ENCODE data around the gene COL21A1.

COL21A1 gene

DNA sequence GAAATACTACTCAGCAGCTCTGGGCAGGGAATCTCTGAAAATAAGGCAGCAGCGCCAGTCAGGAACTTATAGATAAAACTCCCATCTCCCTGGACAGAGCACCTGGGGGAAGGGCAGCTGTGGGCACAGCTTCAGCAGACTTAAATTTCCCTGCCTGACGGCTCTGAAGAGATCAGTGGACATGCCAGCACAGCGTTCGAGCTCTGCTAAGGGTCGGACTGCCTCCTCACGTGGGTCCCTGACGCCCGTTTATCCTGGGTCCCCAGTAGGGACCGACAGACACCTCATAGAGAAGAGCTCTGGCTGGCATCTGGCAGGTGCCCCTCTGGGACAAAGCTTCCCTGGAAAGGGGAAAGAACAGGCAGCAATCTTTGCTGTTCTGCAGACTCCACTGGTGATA, 59.0 kb downstream of the COL21A1 start:
- DNase-seq (ENCODE audit: low read depth in 2 of 2), result no peak

DNA sequence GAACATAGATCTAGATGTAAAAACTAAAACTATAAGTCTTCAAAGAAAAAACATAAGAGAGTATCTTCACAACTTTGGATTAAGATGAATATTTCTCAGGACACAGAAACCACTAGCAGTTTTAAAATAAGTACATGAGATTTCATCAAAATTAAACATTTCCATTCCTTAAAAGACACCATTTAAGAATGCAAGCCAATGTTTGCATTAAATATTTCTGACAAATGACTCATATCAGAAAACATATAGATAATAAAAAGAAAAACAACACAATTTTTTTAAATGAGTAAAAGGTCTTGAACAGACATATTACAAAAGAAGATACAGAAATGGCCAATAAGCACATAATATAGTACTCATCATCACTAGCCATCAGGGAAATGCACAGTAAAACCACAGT, 59.7 kb downstream of the COL21A1 start:
- DNase-seq (ENCODE audit: low read depth in 2 of 2), result no peak

DNA sequence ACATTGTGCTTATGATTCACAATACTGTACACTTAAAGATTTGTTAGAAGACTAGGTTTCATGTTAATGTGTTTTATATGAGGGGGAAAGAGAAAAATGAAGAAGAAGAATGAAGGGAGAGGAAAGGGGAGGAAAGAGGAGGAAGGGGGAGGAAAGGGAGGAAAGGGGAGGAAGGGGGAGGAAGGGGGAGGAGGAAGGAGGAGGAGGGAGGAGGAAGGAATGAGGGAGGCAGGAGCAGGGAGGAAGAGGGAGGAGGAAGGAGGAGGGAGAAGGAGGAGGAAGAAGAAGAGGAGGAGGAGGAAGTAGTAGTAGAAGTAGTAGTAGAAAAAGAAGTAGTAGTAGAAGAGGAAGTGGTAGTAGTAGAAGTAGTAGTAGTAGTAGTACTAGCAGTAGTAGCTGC, 70.6 kb downstream of the COL21A1 start:
- DNase-seq (ENCODE audit: low read depth in 2 of 2), result no peak

DNA sequence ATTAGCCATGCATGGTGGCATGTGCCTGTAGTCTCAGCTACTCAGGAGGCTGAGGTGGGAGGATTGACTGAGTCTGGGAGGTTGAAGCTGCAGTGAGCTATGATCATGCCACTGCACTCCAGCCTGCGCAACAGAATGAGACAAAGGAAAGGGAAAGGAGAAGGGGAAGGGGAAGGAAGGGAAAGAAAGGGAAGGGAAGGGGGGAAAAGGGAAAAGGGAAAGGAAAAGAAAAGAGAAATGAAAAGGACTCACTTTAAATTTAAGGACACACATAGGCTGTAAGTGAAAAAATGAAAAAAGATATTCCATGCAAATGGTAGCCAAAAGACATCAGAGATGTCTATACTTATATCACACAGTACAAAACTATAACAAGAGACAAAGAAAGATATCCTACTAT, 74.2 kb downstream of the COL21A1 start:
- no peak for DNase-seq (ENCODE audit: low read depth in 2 of 2)

DNA sequence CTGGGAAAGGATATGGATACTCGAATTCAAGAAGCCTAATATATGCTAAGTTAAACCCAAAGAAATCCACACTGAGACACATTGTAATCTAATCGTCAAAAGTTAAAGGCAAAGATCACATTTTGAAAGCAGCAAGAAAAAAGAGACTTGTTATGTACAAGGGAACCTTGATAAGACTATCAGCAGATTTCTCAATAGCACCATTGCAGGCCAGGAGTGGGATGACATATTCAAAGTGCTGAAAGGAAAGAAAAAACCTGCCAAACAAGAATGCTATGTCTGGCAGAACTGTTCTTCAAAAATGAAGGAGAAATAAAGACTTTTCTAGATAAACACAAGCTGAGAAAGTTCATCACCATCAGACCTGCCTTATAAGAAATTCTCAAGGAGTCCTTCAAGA, 75.2 kb downstream of the COL21A1 start:
- DNase-seq (ENCODE audit: low read depth in 2 of 2), result no peak

DNA sequence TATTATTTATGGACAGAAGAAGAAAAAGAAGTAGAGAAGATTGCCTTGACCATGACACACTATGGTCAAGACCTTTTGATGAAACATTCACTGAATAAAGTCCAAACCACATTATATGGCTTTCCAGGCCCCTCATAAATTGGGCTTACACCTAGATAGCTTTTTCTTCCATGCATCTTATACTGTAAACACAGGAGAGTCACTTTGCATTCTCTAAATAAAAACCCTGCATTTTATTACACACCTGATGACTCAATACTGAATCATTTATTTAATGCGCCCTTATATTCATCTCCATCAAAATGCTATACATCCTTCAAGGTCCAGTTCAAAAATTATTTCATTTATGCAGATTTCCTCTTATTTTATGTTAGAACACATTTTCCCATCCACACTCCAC, 78.0 kb downstream of the COL21A1 start:
- no peak for DNase-seq (ENCODE audit: low read depth in 2 of 2)

DNA sequence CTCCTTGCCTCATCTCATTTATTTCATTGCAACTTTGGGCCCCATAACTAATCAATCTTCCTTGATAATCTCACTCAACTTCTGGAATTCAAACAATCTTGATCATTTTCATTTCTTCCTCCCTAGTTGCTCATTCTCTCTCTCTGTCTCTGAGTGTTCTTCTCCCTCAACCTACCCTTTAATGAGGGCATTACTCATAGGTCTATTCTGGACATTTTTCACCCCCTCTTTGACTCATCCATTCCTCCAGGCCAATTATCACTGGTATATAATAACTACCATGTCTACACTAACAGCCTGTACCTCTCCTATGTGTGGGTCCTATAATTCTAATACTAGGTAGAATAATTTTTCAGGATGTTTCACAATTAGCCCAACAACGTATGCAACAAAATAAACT, 78.8 kb downstream of the COL21A1 start:
- no peak for DNase-seq (ENCODE audit: low read depth in 2 of 2)

DNA sequence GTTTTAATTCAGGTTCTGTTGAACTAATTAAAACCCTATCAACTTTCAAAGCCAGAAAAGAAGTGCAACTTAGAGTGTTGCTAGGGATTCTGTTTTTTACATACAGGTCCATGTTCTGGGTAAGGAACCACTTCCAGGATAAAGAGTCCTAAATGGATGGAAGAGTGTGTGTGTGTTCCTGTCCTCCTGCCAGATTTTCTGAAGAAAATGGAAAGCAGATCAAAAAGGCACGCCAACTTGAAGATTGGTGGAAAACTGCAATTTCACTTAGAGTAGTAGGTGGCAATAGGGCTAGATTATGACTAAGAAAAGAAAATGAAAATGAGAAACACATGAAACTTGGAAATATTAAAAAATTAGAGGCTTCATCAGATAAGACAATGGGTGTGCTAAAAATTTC, 85.3 kb downstream of the COL21A1 start:
- DNase-seq (ENCODE audit: low read depth in 2 of 2), result no peak

DNA sequence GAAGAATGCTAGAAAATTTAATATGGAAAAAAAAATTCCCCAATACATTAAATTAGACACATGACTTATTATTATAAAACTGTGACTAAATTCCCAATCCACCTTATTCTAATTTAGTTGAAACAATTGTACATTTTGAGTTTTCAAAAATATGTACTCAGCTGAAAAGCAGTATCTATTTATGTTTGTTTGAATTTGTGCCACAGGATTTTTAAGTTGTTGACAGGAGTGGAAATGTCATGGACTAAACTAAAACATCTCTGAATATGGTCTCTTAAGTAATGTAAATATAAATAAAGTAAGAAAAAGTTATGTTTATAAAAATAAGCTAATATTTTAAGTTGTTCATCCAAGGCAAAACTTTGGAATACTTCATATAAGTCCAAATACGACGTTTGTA, 86.9 kb downstream of the COL21A1 start:
- no peak for DNase-seq (ENCODE audit: low read depth in 2 of 2)

DNA sequence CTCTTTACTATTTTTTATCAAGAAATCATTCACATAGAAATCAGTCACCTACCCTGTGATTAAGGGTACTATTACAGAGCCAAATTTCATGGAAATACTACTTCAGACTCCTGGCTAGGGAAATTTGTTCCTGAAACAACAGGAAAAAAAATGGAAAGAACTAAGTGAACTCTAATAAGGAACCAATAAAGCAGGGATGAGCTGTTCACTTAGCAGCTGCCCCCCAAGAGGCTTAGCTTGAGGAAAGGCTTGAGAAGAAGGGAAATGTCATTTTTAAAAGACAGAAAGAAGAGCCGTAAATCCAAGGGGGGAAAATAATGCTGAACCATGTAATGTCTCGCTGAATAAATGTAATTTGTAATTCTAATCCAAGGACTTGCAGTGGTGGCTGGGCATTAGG, 88.8 kb downstream of the COL21A1 start:
- no peak for DNase-seq (ENCODE audit: low read depth in 2 of 2)

DNA sequence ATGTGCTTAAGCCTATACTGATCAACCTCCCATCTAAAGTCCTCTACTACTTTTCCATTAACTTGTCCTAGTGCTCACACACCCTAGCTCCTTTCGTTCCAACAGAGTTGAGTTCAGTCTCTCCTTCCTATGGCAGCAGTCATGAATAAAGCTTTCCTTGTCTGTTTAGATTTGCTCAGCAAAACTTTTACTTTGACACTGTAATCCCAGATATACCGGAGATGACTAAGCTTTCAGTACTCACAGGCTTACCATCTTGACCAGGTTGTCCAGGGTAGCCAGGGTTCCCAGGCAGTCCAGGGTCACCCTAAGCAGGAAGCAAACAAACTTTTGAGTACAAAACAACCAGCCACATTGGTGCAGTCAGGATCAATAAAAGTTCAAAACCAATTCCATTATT, 90.7 kb downstream of the COL21A1 start:
- no peak for DNase-seq (ENCODE audit: low read depth in 2 of 2)

DNA sequence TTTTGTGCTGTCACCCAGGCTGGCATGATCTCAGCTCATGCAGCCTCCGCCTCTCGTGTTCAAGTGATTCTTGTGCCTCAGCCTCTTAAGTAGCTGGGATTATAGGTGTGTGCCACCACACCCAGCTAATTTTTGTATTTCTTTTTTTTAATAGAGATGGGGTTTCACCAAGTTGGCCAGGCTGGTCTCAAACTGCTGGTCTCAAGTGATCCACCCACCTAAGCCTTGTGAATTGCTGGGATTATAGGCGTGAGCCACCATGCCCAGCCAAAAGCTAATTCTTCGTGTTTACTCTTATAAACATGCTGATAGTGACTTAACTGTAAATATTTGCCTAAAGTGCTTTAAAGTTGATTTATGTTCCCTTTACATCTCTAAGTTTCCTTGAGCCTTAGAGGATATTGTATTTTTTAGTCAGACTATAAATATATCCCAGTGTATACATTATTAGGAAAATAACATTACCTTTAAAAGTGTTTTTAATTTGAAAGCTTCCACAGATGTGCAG, 91.7 kb downstream of the COL21A1 start:
- no peak for DNase-seq (ENCODE audit: low read depth in 2 of 2)

DNA sequence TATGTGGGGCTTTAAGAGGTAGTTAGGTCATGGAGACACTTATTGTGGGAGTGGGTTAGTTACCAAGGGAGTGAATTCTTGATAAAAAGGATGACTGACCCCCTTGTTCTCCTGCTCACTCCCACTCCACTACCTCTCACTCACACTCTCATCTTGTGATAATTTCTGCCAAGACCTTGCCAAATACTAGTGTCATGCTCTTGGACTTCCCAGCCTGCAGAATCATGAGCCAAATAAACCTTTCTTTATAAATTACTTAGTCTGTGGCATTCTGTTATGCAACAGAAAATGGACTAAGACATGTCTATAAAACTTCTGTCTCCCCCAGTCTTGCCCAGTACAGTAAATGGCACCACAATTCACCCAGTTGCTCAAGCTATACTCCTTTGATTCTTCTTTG, 93.3 kb downstream of the COL21A1 start:
- no peak for DNase-seq (ENCODE audit: low read depth in 2 of 2)

DNA sequence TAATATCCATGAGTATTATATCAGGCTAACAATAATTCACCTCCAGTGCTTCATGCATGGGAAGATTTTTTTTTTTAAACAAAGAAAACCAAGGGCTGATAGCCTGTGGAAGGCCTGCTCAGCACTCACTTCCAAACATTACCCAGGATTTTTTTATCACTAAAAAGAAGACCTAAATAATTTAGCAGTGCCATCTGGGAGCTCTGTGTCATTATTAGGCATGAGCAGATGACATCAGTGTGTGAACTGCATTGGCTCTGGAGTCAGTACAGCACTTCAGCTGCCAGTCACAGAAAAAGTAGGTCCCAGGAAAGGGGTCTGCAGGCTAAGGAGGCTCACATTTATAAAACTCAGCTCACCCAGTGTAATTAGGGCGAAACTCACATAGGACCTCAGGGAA, 94.8 kb downstream of the COL21A1 start:
- DNase-seq (ENCODE audit: low read depth in 2 of 2), result no peak

DNA sequence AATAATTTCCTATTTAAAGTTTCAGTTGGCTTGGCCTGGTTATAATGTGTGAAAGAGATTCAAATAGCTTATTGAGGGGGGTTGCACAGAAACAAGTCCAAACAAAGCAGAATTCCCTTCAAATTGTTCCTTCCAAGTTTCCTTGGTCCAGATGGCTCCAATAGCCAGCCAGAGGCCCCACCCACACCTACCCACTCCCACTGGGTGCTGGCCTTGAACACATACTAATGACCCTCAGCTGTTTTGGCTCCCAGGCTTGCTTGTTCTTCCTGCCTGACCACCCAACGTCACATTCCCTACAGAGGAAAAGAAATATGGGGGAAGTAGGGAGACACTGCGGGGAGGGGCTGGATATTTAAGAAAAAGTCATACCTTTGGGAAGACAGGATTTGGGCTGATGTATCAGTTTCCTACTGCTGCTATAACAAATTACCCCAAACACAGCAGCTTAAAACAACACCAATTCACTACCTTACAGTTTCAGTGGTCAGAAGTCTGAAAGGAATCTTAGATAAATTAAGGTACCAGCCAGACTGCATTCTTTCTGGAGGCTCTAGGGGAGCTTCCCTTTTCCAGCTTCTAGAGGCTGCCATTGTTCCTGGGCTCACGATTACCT, 95.7 kb downstream of the COL21A1 start:
- no peak for DNase-seq (ENCODE audit: low read depth in 2 of 2)

DNA sequence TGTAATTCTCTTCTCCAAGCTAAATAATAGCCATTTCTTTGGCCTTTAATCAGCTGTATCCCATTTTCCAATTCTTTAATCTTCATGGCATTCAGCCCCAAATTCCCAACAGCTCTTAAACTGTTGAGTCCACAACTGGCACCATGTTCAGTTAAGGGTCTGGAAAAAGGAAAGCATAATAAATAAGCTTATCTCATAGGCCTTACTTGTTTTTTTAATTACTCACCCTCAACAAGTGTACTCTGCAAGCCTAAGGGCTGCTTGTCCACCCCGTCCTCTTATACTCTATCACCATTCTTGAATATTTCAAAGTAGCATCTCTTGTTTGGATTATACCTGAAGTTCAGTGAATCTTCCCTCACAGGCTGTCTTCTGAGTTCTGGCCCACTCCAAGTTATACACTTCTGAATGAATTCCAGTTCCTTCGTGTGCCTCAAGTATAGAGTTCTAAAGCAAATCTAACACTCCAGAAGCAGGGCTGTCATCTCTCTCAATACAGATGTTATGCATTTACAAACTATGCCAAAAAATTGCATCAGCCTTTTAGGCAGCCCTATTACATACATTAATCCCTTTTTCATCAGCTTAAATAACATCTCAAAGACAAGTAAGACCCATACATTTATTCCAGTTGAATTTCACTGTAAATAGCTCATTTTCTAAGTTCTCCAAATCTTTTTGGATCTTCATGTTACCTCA, 98.7 kb downstream of the COL21A1 start:
- DNase-seq (ENCODE audit: low read depth in 2 of 2), result peak; percentile 73 to 76

DNA sequence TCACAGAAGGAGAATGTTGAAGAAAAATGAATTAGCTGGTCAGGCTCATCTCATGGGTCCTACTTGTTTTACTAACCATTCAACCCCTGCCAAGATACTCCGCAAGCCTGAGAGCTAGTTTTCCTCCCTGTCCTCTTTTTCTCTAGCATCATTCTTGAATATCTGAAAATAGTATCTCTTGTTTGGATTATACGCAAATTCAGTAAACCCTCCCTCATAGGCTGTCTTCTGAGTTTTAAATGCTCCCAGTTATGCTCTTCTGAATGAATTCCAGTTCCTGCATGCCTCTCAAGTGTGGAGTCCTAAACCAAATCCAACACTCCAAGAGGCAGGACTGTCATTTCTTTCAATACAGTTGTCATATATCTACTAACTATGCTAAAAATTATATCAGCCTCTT, 99.6 kb downstream of the COL21A1 start:
- no peak for DNase-seq (ENCODE audit: low read depth in 2 of 2)

DNA sequence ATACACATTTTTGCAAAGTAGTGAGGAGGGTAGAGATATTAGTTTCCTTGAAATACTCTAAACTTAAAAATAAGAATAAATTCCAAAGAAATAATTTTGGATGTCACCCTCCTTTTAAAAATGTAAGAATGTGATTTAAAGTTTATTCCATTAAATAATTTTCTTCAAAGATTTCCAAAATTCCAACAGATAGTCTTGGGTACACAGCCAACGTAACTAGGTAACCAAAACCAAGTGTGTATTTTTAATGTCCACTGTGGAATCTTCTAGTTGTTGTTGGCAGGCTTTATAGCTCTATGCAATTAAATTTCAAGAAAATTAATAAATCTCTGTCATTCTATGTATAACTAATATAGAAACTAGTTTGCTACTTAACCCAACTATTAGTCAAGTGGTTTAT, 101.3 kb downstream of the COL21A1 start:
- no peak for DNase-seq (ENCODE audit: low read depth in 2 of 2)

DNA sequence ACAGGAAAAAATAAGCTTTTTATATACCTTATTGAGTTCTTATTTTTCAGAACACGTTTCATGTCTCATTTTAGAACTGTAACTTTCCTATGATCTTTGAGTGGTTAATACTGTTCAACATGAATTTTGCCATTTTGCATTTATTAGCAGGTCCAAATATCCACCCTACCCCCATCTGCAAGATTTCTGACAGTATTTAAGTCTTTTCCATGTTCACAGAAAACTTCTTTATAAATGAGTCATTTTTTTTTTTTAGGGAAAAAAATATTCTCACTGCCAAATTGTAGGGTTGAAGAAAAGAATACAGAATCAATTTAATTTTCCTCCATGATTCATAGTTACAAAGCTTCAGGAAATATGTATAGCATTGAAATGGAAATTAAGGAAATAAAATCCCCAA, 101.8 kb downstream of the COL21A1 start:
- DNase-seq (ENCODE audit: low read depth in 2 of 2), result no peak

DNA sequence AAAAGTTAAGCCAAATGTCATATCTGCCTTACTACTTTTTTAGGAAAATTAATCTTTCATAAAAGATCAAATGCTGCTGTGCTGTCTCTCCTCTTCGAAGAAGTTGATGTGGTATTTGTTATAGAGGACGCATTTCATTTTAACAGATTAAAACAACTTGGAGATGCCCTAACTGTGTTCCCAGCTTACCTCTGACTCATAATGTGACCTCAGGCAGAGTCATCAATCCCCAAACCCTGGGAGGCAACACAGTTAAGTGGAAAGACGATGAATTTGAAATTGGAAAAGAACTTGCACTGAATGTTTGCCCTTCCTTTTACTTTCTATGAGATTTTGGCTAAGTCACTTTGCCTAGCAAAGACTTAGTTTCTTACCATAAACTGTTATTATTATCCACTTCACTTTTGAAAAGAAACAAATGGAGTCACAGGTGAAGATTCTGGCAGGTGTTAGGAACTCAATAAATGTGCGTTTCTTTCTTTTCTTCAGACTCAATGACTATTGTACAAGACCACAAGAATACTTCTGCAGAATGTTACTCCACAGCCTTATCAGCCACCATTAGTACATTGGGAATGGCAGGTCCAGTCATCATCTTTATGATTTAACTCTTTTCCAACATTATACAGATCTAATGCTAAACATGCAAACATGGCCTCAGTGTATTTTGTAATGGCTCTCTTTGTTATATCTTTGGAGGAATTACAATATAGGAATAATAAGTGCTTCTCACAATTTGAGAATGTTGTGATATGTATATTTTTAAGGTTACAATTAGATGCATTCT, 102.6 kb downstream of the COL21A1 start:
- DNase-seq (ENCODE audit: low read depth in 2 of 2), result peak; percentile 20 to 28

DNA sequence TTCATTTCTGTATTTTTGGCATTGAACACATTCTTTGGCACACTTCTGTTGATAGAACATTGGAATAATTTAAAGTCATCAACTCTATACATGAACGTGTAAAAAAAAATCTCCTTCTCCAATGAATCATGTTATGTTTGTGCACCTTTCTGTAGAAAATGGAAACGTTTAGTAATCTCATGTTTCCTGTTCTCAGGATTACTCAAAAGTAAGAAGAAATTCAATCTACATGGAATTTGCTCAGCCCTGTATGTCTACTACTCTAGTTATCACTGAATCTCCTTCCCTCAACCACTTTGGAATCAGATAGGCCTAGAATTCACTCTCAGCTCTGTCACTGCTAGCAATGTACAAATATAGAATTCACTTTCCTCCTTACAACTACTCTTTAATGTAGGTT, 103.6 kb downstream of the COL21A1 start:
- DNase-seq (ENCODE audit: low read depth in 2 of 2), result no peak

DNA sequence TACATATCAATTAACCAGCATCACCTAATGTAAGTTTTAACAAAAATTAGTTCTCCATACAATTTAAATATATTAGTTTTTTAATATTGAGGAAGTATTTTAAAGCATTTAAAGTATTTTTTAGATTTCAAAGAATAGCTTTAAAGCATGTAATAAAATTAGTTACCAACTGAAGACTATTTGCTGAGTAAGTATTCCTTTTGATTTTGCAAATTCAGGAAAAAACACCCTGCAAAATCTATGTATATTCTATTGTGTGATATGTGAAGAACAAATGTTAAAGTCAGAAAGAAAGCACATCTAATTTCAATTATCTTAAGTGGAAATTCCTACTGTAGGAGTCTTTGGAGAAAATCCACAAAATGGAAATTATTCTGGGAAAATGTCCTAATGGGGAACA, 107.3 kb downstream of the COL21A1 start:
- no peak for DNase-seq (ENCODE audit: low read depth in 2 of 2)

DNA sequence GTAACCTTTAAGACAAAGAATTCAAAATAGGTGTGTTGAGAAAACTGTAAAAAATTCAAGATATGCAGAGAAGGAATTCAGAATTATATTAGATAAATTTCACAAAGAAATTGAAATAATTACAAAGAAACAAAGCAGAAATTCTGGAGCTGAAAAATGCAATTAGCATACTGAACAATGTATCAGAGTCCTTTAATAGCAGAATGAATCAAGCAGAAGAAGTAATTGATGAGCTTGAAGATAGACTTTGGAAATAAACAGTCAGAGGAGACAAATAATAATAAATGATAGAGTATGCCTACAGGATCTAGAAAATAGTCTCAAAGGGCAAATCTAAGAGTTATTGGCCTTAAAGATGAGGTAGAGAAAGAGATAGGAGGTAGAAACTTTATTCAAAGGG, 131.7 kb downstream of the COL21A1 start:
- DNase-seq (ENCODE audit: low read depth in 2 of 2), result no peak

Data from fibroblast of skin of left quadriceps (primary cell).